Tibial nerve (tissue), 4 donors: ENCODE data around the gene SLC30A1. TPM values are rescaled to one million over a fixed set of nuclear protein-coding genes. Genes with fewer than 3 reads are reported as not detected.

ENCODE experiments used
- DNase-seq, 2 donors: peaks; one replicate each; pipeline ENCODE4 v3.0.0-alpha.2; 2019; ENCODE audit warnings: low spot score in 2 of 2
- H3K27ac ChIP-seq, 4 donors: fragments of 200-600 bp; sonication (generic) in 3 of 4; one replicate each; pipeline ENCODE4 v1.5.1; 2017 to 2019; ENCODE audit warnings: mild to moderate bottlenecking in 1 of 4
- H3K27me3 ChIP-seq, 2 donors: fragments of 200-600 bp; sonication (generic) in 1 of 2; one replicate each; pipeline versions ENCODE4 v1.5.1 to v1.6.0; 2017 to 2019
- H3K36me3 ChIP-seq, 3 donors: fragments of 200-600 bp; sonication (generic); one replicate each; pipeline ENCODE4 v1.5.1; 2018 to 2019
- H3K4me1 ChIP-seq, 4 donors: fragments of 200-600 bp; sonication (generic) in 3 of 4; one replicate each; pipeline ENCODE4 v1.5.1; 2017 to 2019
- H3K4me3 ChIP-seq, 4 donors: fragments of 200-600 bp; sonication (generic) in 3 of 4; one replicate each; pipeline ENCODE4 v1.5.1; 2017 to 2019; ENCODE audit warnings: mild to moderate bottlenecking in 1 of 4, moderate library complexity in 1 of 4
- H3K9me3 ChIP-seq, 4 donors: fragments of 200-600 bp; sonication (generic) in 3 of 4; one replicate each; pipeline ENCODE4 v1.5.1; 2017 to 2019
- CTCF ChIP-seq, 5 experiments: fragments of 200-600 bp in 3 of 5; fragments of 450-650 bp in 2 of 5; sonication (generic) in 3 of 5; IDR thresholded peaks; one replicate each; pipeline ENCODE4 v1.5.1; 2016 to 2019; ENCODE audit warnings: antibody characterized with exemption in 5 of 5, mild to moderate bottlenecking in 3 of 5, moderate library complexity in 2 of 5
- EP300 ChIP-seq, 2 donors: sonication (generic); formaldehyde crosslinking; IDR thresholded peaks; one replicate each; pipeline ENCODE4 v1.6.1; 2017; ENCODE audit warnings: antibody characterized with exemption in 2 of 2, mild to moderate bottlenecking in 1 of 2
- POLR2A ChIP-seq, 2 donors: fragments of 450-650 bp; IDR thresholded peaks; one replicate each; pipeline ENCODE4 v1.6.1; 2017; ENCODE audit warnings: antibody characterized with exemption in 2 of 2, mild to moderate bottlenecking in 2 of 2, moderate library complexity in 2 of 2
- WGBS, 2 donors: methylation state at CpG; one replicate each; pipeline ENCODE4 v1.1.5; 2018; 5-methylcytosine and 5-hydroxymethylcytosine counted together
- total RNA-seq, 4 donors: library from RNA; depleted of rRNA; stranded (reverse); fragments of >200 nt; gene quantifications; one replicate each; pipeline ENCODE4 v1.1.0, GENCODE V29; 2016

Gene SLC30A1
- total RNA-seq, 4 donors from 2014 or later, result 11.7 to 17.9 (median 16.9) TPM

GRCh38 chr1:211589782-211590721 lies 11.1 kb upstream of the SLC30A1 start:
- peak; percentile 43 to 80 for DNase-seq

GRCh38 chr1:211588711-211589110 lies 9.8 kb upstream of the SLC30A1 start:
- TF ChIP-seq EP300 (IDR thresholded peaks at IDR 0.05) (no peak), POLR2A (IDR thresholded peaks at IDR 0.05) (no peak), CTCF (IDR thresholded peaks at IDR 0.05) (no peak)
- H3K9me3 ChIP-seq, result no peaks in the 10 kb centered on the region
- no peak overlapping the region for H3K27ac ChIP-seq
- no peak for DNase-seq
- no peaks in the 10 kb centered on the region for H3K27me3 ChIP-seq
- no peak overlapping the region for H3K4me3 ChIP-seq
- no peaks in the 10 kb centered on the region for H3K36me3 ChIP-seq
- peaks cover 0 to 7% (median 0%) of the 10 kb centered on the region in 4 donors for H3K4me1 ChIP-seq
- WGBS, 2 donors, result 94 to 96% methylated on average over 4 of the region's 4 CpGs

More at GRCh38 chr1:211589782-211590721, 11.1 kb upstream of the SLC30A1 start:
- no peaks in the 10 kb centered on the region for H3K36me3 ChIP-seq
- WGBS, 2 donors, result 68 to 81% methylated on average over 6 of the region's 6 CpGs
- H3K4me3 ChIP-seq, result no peak overlapping the region
- peak overlapping the region in 2 of 4 donors; percentile 12 to 58 for H3K27ac ChIP-seq
- no peaks in the 10 kb centered on the region for H3K9me3 ChIP-seq
- peak in 1 of 2 donors; percentile 82 for TF ChIP-seq EP300 (IDR thresholded peaks at IDR 0.05)
- TF ChIP-seq POLR2A (IDR thresholded peaks at IDR 0.05), result no peak
- peaks cover 0 to 7% (median 0%) of the 10 kb centered on the region in 4 donors for H3K4me1 ChIP-seq
- H3K27me3 ChIP-seq, result no peaks in the 10 kb centered on the region

DNA sequence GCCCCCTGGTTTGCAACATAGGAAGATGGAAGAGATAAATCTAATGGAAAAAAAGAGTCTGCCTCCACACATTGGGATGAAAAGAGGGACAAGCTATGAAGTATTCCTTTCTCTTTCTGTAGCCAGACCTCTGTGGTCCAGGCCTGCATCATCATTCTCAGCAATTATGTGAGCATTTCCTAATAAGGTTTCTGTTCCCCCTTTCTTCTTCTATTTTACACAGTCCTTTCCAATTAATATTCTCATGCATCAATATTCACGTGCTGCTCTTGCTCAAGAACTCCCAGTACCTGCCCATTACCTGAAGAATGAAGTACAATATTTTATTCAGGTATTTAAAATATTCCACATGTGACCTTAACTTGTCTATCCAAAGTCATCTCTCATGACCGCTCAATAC lies 8.2 kb upstream of the SLC30A1 start:
- H3K27ac ChIP-seq, result no peak overlapping the region
- 84 to 85% methylated on average over 2 of the region's 2 CpGs for WGBS, 2 donors
- no peak for TF ChIP-seq POLR2A (IDR thresholded peaks at IDR 0.05)
- TF ChIP-seq CTCF (IDR thresholded peaks at IDR 0.05), result no peak
- TF ChIP-seq EP300 (IDR thresholded peaks at IDR 0.05), result no peak
- H3K9me3 ChIP-seq, result no peaks in the 10 kb centered on the region
- DNase-seq, result no peak
- no peak overlapping the region for H3K4me3 ChIP-seq
- H3K36me3 ChIP-seq, result no peaks in the 10 kb centered on the region
- peaks cover 0 to 6% (median under 1%) of the 10 kb centered on the region in 4 donors for H3K4me1 ChIP-seq
- no peaks in the 10 kb centered on the region for H3K27me3 ChIP-seq

- TF ChIP-seq CTCF (IDR thresholded peaks at IDR 0.05) (no peak), EP300 (IDR thresholded peaks at IDR 0.05) (no peak), POLR2A (IDR thresholded peaks at IDR 0.05) (no peak)
- H3K27ac ChIP-seq, result no peak overlapping the region
- WGBS, 2 donors, result 69 to 81% methylated on average over 4 of the region's 4 CpGs
These were observed 7.6 kb upstream of the SLC30A1 start for GRCh38 chr1:211586538-211586937.

DNA sequence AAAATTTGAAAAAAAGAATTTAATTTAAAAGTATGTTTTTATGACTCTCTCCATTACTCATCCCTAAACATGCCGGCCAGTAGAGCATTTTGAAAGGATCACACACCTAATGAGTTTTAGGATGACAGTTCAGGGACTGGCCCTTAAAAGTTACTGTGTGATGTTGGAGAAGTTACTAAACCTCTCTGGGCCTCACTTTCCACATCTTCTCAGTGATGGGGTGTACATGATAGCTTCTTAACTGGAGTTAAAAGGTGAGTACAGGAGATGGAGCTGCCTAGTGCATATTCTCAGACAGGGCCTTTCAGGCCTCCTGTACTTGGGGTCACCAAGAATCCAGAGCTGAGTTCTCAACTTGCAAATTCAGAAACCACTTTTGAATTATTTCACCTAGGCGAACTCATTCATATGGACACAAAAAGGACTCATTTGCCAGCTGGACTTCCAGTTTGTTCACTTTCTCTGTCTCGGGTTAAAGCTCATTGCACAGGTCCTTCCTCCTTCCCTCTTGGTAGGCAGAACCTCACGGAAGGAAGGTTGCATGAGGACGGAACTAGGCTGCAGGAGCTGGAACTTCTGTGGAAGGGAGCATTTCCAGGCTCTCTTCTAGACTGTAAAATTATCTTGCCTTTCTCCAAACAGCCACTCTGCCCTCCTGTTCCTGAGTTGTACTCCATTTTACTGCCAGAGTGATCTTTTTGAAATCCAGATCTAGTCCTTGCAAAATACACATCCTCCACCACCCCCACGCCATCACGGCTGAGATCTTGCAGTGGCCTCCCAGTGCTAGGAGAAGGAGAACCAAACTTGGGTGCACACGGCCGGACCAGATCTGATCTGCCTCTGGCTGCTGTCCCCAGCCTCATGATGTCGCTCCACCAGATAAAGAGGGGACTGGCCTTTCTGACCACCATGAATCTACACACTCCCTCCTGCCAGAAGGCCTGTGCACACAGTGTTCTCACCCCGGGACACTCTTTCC lies 4.3 kb upstream of the SLC30A1 start:
- no peak overlapping the region for H3K27ac ChIP-seq

More at GRCh38 chr1:211586538-211586937, 7.6 kb upstream of the SLC30A1 start:
- Histone ChIP-seq H3K4me3 (no peak overlapping the region), H3K27me3 (no peaks in the 10 kb centered on the region), H3K9me3 (no peaks in the 10 kb centered on the region), H3K4me1 (peaks cover 0 to 7% (median 3%) of the 10 kb centered on the region in 4 donors), H3K36me3 (no peaks in the 10 kb centered on the region)
- DNase-seq, result no peak

More for the DNA sequence above, 4.3 kb upstream of the SLC30A1 start:
- TF ChIP-seq CTCF (IDR thresholded peaks at IDR 0.05), result no peak
- no peak for TF ChIP-seq EP300 (IDR thresholded peaks at IDR 0.05)
- TF ChIP-seq POLR2A (IDR thresholded peaks at IDR 0.05), result no peak
- H3K4me3 ChIP-seq, result no peak overlapping the region
- DNase-seq, result no peak
- no peaks in the 10 kb centered on the region for H3K27me3 ChIP-seq
- no peaks in the 10 kb centered on the region for H3K9me3 ChIP-seq
- peaks cover 0 to 16% (median 4%) of the 10 kb centered on the region in 4 donors for H3K4me1 ChIP-seq
- no peaks in the 10 kb centered on the region for H3K36me3 ChIP-seq
- WGBS, 2 donors, result 80 to 82% methylated on average over 11 of the region's 11 CpGs
